NCI-H82 (cell line): ENCODE results near the gene ZNF71.
"Not testable (repeated sequence)": the region's sequence is repeated elsewhere in the genome, so short reads cannot be mapped to it uniquely, and the experiment has no call there.

Experiments used
- DNase-seq: peaks from one replicate; lab custom pipeline; 2025; lab: John Stamatoyannopoulos, UW

ZNF71 gene

DNA sequence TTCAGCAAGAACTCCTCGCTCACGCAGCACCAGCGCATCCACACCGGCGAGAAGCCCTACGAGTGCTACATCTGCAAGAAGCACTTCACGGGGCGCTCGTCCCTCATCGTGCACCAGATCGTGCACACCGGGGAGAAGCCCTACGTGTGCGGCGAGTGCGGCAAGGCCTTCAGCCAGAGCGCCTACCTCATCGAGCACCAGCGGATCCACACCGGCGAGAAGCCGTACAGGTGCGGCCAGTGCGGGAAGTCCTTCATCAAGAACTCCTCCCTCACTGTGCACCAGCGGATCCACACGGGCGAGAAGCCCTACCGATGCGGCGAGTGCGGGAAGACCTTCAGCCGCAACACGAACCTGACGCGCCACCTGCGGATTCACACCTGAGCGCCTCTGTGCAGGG is 27.3 kb downstream of the ZNF71 start:
- DNase-seq: no peak

DNA sequence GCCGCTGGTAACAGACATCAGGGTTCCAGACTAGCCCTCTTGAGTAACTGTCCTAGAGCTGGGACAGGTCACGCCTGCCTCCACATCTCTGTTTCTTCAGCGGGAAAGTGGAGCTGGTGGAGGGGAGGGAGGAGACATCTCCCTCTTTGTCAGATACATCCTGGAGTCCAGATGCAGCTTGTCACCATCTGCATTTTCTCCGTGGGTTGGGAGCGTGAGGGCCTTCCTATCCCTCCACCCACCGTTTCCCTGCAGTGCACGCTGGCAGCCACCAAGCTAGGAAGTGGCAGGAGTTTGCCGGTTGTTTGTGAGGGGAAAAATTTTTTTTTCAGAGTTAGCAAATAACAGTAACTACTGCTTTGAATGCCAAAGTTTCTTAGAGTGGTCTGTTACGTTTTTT is 27.9 kb downstream of the ZNF71 start:
- no peak for DNase-seq

DNA sequence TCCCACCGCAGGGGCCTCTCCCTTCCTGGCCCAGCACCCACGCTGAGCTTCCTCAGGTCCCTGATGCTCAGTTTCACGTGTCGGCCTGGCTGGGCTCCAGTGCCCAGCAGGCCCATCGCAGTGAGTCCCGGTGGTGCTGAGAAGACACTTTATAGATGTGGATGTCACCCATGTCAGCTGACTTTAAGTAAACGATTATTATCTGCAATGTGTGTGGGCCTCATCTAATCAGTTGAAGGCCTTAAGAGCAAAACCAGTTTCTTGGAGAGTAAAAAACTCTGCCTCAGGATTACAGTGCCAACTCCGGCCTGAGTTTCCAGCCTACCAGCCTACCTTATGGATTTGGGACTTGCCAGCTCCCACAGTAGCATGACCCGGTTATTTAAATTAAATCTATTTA is 30.6 kb downstream of the ZNF71 start:
- DNase-seq: no peak

DNA sequence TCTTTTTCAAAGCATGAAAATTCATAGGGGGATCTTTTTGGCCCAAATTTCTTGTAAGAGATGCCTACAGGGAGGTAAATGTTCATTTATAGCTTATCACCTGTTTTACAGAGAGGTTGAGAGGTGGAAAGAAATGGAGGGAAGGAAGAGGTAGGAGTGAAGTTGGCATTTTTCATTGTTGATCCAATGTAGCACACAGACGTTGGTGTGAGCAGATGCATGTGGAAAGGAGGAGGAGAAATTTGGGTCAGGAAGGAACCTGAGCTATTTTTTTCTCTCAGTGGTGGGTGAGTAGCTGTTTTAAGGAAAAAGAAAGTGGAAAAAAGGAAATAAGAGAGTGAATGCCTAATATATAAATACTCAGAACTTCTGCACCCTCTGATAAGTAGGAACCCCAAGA is 37.9 kb downstream of the ZNF71 start:
- no peak for DNase-seq

DNA sequence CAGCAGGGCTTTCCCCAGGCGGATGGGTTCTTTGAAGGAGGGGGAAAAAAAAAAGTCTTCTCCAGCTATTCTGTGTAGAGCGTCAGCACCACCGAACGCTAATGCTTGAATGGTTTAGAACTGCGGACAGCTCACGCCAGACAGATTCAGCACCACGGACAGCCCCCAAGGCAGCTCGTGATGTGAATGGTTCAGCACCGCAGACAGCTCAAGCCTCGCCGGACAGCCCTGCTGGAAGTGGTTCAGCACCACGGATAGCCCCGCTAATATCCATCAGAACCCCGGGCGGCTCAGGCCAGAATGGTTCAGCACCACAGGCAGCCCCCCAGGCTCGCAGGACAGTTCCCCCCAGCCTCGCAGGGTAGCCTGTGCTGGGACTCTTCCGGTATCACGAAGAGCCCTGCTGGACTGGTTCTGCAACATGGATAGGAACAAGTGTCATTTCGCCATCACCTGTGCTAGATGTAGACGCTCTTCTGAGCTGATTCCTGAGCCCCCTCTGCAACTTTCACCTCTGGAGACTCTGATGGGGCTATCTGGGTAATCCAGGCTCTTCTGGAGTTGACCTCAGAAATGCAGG is 43.0 kb downstream of the ZNF71 start:
- DNase-seq: peak; percentile 16

DNA sequence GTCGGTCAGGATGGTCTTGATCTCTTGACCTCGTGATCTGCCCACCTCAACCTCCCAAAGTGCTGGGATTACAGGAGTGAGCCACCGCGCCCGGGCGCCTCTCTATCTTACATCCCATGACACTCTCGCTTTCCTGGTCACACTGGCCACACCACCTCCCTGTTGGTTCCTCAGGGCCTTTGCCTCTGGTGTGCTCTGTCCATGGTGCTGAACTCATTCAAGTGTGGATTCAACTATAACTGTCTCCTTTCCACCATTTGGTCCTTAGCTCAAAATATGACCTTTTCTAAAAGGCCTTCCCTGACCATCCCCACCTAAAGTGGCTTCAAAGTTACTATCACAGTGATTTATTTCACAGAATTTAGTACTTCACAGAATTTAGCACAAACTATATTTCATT is 44.1 kb downstream of the ZNF71 start:
- DNase-seq: no peak

DNA sequence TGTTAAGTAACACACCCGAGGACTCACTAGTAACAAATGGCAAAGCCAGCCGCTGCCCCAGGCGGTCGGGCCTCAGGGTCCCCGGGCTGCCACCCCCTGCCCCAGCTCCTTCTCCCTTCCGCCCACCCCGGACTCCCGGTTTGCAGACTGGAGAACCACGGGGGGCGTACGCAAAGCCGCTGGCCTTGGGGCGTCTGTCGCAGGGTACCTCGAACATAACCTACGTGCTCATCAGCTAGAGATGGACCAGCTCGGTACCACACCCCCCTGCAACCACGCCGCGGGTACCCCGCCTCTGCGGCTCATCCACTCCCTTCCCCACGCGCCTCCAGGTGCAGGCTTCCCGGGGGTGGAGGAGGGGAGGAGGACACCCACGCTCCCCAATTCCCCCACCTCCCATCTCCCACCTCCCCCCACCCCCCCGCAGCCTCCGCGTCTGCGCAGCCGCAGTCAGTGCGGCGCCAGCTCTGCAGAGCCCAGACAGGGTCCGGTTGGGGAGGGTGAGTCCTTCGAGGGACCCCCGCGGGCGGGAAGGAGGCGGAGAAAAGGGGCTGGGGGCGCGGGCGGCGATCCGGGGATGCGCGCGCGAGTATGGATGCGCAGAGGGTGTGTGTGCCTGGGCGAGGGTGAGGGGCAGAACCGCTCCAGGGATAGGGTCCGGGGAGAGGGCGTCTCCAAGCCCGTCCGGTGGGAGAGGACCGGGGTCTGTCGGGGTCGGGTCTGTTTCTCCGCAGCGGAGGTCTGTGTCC is 47.8 kb downstream of the ZNF71 start, which contains the start of gene SMIM17:
SMIM17 (plus strand) TSS at position 449 of the 749 bp plus-strand sequence. CDS start 2,509 bp downstream, outside the sequence.
- DNase-seq: no peak

DNA sequence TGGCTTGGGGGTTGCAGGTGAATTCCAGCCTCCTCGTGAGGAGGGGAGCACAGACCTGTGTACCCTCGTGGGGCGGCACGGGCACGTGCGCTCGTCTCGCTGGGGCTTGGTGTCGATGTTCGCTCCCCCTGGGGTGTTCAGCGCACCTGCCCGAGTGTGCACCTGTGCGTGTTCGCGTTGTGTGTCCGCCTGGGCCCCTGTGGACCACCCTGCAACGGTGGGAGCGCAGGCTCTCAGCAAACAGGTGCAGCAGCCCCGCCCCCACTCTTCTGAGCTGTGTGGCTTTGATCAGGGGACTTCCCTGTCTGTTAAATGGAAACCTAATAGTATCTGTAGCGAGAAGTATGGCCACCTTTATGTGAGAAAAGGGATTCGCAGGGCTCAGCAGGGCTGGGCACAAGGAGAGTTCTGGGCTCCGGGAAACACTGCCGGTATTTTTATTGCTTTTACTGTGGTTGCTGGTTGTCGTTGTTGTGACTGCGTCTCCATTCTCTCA is 48.4 kb downstream of the ZNF71 start:
- DNase-seq: no peak

DNA sequence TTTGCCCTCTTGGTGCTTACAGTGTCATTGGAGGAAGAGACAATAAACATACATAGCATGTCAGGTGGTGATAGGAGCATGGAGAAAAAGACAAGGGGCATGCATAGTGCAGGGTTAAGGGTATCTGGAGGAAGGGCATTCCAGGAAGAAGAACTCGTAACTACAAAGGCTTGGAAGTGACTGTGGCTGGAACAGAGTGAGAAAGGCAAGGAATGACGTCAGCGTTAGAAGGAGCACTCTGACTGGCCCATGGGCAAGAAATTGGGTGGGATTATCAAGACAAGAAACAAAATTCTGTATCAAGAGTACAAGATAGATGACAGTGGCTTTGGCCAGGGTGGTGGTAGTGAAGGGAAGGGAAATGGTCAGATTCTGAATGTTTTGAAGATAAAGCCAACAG is 59.0 kb downstream of the ZNF71 start:
- DNase-seq: no peak

DNA sequence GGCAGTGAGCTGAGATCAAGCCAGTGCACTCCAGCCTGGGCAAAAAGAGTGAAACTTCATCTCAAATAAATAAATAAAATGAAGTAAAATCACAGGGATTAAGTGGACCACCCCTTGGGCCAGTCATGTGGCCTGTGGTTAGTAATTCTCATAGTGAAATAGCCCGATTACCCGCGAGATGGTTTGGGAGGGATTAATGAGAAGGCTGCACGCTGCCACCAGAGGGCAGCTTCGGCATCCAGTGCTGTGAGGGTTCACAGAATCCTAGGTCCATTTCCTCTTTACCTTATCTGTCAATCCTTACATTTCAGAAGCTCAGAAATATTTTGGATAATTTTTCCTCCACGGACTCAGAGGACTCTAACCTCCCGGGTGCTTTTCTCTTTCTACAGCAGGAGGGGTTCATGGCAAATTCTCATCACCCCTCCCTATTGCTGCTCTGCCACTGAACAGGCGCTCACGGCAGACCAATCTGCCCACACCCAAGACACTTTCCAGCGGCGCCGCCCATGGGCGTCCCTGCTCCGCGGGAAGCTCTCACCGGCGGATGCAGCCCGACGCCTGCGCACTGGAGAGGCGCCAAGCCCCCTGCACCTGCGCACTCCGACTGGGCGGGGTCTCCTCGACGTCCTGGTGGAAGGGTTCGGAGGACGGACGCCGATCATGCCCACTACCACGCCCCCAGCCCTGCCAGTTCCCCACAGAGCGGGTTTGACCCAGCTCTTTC is 65.4 kb downstream of the ZNF71 start:
- peak; percentile 54 for DNase-seq

DNA sequence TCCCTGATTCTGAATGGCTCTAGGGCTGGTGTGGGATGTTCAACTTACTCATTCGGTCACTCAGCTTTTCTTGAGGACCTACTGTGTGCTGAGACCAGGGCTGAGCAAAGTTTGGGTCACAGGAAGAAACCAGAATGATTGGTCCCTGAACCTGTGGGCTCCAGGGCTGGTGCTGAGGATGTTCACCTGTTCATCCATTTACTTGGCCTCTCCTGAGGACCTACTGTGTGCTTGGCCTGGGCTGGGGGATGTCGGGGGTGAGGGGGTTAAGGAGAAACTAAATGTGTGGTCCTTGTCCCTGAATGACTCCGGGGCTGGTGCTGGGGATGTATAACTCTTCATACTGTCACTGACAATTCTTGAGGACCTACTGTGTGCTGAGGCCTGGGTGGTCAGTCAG is 66.1 kb downstream of the ZNF71 start:
- DNase-seq: no peak

DNA sequence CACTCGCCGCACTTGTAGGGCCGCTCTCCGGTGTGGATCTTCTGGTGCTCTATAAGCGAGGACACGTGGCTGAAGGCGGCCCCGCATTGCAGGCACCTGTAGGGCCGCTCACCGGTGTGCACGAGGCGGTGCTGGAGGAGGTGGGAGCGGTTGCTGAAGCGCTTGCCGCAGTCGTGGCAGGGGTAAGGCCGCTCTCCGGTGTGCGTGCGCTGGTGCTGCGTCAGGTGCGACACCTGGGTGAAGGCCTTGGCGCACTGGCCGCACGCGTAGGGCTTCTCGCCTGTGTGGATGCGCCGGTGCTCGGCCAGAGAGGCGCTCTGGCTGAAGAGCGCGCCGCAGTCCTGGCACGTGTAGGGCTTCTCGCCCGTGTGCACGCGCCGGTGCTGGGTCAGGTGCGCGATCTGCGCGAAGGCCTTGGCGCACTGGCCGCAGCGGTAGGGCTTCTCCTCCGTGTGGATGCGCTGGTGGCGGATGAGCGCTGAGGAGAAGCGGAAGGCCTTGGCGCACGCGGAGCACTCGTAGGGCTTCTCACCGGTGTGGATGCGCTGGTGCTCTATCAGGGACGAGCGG is 68.9 kb downstream of the ZNF71 start:
- no peak for DNase-seq

DNA sequence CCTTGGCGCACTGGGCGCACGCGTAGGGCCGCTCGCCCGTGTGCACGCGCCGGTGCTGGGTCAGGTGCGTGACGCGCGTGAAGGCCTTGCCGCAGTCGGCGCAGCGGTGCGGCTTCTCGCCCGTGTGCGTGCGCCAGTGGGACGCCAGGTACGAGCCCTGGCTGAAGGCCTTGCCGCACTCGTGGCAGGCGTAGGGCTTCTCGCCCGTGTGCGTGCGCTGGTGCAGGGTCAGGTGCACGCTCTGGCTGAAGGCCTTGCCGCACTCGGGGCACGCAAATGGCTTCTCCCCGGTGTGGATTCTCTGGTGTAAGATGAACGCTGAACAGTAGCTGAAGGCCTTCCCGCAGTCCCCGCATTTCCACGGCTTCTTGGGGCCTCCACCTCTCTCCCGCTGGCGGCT is 69.4 kb downstream of the ZNF71 start:
- no peak for DNase-seq

DNA sequence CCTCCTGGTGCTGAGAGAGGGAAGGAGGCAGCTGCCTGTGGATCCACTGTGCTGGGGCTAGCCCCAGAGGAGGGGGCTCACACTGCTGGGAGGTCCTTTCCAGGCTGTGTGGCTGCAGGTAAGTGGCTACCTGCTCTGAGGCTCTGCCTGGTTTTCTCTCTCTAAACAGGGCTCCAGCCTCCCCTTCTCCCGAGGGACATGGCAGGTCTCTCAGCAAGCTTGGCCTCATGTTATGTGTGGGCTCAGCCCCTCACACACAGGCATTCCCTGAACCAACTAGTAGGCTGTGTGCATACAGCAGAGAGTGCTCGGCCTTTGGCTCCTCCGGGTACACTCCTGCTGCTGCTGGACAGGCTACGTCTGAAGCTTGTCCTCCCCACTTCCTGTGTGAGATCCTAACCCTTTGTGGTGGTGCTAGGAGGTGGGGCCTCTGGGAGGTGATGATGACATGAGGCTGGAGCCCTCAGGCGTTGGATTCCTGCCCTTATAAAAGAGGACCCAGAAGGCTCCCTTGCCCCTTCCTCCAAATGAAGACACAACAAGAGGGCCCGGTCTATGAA is 72.3 kb downstream of the ZNF71 start:
- no peak for DNase-seq

DNA sequence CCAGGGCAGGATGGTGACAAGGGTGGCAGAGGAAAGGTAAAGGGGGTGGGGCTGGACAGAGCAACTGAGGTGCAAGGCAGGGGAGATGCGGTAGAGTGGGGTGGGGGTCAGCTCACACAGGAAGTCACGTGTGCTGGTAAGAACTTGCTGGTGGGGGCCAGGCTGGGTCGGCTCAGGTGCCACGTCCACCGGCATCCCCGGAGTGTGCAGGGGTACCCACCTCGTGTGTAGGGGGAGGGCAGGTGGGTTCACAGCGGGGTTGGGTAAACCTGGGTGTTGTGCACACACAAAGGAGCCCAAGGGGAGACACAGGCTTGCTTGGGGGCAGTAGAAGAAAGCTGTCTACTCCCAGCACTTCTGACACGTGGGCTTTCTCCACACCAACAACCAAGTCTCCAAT is 73.6 kb downstream of the ZNF71 start:
- DNase-seq: no peak

DNA sequence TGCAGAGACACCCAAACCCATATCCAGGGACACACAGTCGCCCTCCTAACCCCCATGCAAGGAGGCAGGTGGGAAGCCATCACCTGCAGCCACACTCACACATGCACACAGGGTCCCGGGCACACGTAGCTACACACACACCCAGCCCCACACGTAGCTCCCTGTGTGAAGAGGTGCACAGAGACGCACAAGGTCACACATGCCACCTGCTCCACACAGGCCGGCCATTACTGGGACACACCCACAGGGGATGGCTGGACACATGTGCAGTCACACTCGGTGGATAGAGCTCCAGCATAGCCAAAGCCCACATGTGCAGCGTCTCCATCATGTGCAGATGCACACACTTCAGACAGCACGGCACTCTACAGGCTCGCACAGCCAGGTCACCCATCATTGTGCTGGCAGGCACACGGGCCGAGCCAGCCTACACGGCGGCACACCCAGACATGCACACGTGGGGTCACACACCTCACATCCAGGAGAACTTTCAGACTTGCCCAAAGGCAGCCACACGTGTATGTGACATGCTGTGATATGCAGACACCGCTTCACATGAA is 75.4 kb downstream of the ZNF71 start:
- no peak for DNase-seq

DNA sequence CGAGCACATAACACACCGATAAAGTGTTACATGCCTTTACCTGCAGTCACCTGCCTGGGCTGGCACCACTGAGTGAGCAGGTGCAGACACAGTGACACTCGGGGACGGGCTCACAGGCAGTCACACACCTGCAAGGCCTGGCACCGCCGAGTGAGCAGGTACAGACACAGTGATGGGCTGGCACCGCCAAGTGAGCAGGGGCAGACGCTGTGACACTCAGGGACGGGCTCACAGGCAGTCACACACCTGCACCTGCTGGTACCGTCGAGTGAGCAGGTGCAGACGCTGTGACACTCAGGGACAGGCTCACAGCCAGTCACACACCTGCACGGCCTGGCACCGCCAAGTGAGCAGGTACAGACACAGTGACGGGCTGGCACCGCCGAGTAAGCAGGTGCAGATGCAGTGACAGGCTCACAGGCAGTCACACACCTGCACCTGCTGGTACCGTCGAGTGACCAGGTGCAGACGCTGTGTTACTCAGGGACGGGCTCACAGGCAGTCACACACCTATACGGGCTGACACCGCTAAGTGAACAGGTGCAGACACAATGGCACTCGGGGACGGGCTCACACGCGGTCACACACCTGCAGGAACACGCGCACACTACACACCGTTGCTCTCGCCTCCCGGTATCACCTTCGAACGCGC is 76.0 kb downstream of the ZNF71 start:
- DNase-seq: no peak

DNA sequence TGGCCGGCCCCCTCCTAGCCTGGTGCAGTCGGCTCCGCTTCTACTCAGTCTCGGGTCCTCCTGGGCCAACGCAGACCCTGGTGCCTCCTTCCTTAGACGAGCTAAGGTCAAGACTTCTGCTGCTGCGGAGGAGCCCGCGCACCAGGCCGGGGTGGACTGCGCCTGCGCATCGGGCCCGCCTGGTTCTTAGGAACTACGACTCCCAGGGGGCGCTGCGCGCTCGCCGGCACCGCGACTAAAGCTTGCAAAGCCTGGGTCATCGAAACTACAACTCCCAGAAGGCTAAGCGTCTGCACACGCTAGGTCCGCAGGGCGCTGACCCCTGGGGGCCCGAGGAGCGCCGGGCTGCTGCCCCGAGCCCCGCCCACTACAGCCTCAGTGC is 76.5 kb downstream of the ZNF71 start, which contains the start of gene ZNF835:
ZNF835 (minus strand) TSS at position 145 of the 382 bp plus-strand sequence. CDS start 6,559 bp downstream, outside the sequence.
- peak; percentile 92 for DNase-seq

DNA sequence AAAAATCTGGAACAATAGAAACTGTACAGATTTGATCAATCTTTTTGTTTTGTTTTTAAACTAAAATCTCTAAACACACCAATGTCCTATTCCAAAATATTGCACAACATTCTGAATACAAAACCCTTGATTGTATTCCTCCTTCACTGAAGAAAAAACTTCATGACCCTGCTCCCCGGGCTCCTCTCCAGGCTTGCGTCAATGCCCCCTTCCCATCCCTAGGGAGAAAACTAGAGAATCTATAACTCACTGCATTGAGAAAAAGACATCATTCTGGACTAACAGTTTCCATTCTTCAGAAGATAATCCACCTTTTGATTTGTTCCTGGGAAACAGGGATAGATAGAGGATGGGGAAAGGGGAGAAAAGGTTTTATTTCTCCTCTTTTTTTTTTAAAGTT is 77.5 kb downstream of the ZNF71 start:
- not testable (repeated sequence) for DNase-seq
